Neural crest cell (in vitro differentiated cells): ENCODE measurements around the gene RGS2. TPM values are rescaled to one million over a fixed set of nuclear protein-coding genes. Genes with fewer than 3 reads are reported as not detected.

Experiments
- DNase-seq: peaks from one replicate; pipeline ENCODE4 v3.0.0; 2021; ENCODE audit warnings: low read depth, mixed read lengths, low spot score
- H3K27ac Mint-ChIP-seq: one replicate; pipeline ENCODE4 v1.8.0; 2021; ENCODE audit warnings: mild to moderate bottlenecking, mixed read lengths; ENCODE audit not compliant: unreplicated experiment
- H3K27me3 Mint-ChIP-seq: 2 replicates; pipeline ENCODE4 v1.8.0; 2021; ENCODE audit warnings: low read depth, mild to moderate bottlenecking, mixed read lengths
- H3K36me3 Mint-ChIP-seq: 2 replicates; pipeline ENCODE4 v1.8.0; 2021; ENCODE audit warnings: low read depth, mild to moderate bottlenecking, mixed read lengths
- H3K4me1 Mint-ChIP-seq: 2 replicates; pipeline ENCODE4 v1.8.0; 2021; ENCODE audit warnings: mixed read lengths
- H3K4me3 Mint-ChIP-seq: one replicate; pipeline ENCODE4 v1.8.0; 2021; ENCODE audit warnings: mild to moderate bottlenecking, mixed read lengths
- H3K9me3 Mint-ChIP-seq: 2 replicates; pipeline ENCODE4 v1.8.0; 2021; ENCODE audit warnings: mixed read lengths
- total RNA-seq: library from RNA; stranded (reverse); gene quantifications from 2 replicates; pipeline ENCODE4 v1.2.1, GENCODE V29; 2021
- TF ChIP-seq, protein P1 (sequence below): fragments of 200-600 bp; sonication (generic); conservative IDR thresholded peaks from 2 replicates; pipeline ENCODE4 v1.5.0; 2021; ENCODE audit warnings: antibody characterized with exemption, mild to moderate bottlenecking

The RGS2 gene
- total RNA-seq, 1 donor from 2014 or later, result 12.3 TPM

DNA sequence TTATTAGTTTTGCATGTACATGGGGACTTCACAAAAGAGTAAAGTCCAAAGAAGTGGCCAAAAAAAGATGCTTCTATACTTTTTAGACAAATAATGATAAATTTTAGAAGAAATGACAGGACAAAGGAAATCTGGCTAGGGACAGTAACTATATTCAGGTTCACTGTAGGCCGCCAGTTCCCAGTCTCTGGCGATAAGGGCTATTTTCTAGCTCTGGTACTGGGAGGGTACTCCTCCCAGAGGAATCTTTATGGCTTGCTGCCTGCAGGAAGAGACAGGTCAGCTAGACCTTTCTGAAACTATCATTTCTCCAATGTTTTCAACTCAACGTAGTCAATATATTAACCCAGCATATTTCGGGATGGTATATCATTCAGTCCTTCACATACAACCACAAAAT, 37.5 kb upstream of the RGS2 start:
- Mint-ChIP-seq H3K9me3 (no peaks in the 10 kb centered on the region), H3K4me1 (no peaks in the 10 kb centered on the region), H3K27ac (no peak overlapping the region), H3K4me3 (no peak overlapping the region), H3K27me3 (no peaks in the 10 kb centered on the region), H3K36me3 (no peaks in the 10 kb centered on the region)
- no peak for DNase-seq
- TF ChIP-seq, protein P1, sequence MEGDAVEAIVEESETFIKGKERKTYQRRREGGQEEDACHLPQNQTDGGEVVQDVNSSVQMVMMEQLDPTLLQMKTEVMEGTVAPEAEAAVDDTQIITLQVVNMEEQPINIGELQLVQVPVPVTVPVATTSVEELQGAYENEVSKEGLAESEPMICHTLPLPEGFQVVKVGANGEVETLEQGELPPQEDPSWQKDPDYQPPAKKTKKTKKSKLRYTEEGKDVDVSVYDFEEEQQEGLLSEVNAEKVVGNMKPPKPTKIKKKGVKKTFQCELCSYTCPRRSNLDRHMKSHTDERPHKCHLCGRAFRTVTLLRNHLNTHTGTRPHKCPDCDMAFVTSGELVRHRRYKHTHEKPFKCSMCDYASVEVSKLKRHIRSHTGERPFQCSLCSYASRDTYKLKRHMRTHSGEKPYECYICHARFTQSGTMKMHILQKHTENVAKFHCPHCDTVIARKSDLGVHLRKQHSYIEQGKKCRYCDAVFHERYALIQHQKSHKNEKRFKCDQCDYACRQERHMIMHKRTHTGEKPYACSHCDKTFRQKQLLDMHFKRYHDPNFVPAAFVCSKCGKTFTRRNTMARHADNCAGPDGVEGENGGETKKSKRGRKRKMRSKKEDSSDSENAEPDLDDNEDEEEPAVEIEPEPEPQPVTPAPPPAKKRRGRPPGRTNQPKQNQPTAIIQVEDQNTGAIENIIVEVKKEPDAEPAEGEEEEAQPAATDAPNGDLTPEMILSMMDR, result no peak

DNA sequence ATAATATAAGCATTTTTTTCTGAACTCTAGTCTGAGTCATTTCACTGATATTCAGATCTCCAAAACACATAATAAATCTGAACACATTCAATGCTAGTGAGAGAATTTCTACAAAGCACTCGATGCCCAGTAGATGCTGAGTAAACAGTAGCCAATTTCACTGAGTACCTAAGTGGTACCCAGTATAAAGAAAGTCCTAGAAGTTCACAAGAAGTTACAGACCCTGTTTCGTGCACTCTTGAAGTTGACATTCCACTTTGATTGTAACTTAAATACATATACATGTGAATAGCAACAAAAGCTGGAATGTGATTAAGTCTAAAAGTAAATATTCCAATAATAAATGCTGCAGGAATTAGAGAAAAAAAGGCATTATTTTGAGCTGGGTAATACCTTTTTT, 33.2 kb upstream of the RGS2 start:
- H3K4me3 Mint-ChIP-seq, result no peak overlapping the region
- no peaks in the 10 kb centered on the region for H3K27me3 Mint-ChIP-seq
- no peak for DNase-seq
- no peaks in the 10 kb centered on the region for H3K4me1 Mint-ChIP-seq
- no peak overlapping the region for H3K27ac Mint-ChIP-seq
- H3K9me3 Mint-ChIP-seq, result peaks cover 10% of the 10 kb centered on the region
- no peaks in the 10 kb centered on the region for H3K36me3 Mint-ChIP-seq
- TF ChIP-seq, protein P1, result no peak

DNA sequence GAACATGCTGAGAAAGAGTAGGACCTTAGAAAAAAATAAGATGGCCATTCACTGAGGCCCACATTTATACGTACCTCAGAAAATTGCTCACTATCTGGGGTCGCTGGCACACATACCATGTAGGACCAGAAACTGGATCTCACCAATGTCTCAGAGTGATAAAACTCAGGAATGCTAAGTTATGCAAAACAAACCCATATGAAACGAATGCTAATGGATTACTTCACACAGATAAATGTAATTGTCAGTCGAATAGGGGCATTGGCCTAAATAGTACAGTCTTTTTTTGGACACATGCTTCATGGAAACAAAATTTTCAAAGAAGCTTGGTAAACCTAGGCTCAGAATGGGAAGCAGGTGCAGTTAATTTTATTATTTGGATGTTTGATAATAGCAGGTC, 32.6 kb upstream of the RGS2 start:
- H3K4me1 Mint-ChIP-seq, result no peaks in the 10 kb centered on the region
- H3K4me3 Mint-ChIP-seq, result no peak overlapping the region
- no peak for DNase-seq
- no peak overlapping the region for H3K27ac Mint-ChIP-seq
- peaks cover 13% of the 10 kb centered on the region for H3K9me3 Mint-ChIP-seq
- TF ChIP-seq, protein P1, result no peak
- H3K36me3 Mint-ChIP-seq, result no peaks in the 10 kb centered on the region
- H3K27me3 Mint-ChIP-seq, result no peaks in the 10 kb centered on the region

DNA sequence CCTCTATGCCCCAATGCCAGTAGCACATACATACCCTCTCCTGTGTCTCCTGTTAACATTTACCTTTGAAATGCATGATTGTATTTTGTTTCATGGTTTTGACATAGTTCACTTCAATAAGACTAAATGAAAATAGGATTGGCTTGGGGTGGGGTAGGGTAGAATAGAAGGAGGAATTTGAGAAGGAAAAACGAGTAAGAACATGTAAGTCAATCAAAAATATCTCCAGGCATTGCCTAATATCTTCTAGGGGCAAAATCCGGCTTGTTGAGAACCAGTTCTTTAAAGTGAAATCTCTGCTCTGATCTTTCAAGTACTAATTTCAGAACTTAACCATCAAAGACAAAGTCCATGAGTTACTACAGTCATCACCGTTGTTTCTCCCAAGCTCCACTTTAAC, 31.8 kb upstream of the RGS2 start:
- Mint-ChIP-seq H3K27ac (no peak overlapping the region), H3K36me3 (no peaks in the 10 kb centered on the region), H3K4me1 (no peaks in the 10 kb centered on the region), H3K9me3 (peaks cover 16% of the 10 kb centered on the region), H3K4me3 (no peak overlapping the region), H3K27me3 (no peaks in the 10 kb centered on the region)
- TF ChIP-seq, protein P1, result no peak
- DNase-seq, result no peak

DNA sequence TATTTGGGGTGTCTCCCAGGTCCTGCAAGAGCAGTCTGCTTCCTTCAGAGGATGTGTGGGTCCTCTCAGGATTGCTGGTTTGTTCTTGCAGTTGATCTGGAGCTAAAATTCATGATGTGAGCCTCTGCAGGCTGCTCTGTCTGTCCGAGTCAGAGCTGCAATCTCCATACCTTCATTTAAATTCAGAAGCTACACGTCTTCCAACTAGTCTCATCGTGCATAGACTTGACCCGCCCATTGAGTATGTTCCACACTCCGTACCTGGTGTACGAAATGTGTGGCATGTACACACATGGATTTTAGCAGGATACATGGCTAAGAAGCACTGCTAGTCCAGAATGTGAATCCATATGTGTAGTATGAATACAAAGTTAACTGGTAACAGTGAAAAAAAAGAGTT, 25.0 kb upstream of the RGS2 start:
- H3K36me3 Mint-ChIP-seq, result no peaks in the 10 kb centered on the region
- no peaks in the 10 kb centered on the region for H3K27me3 Mint-ChIP-seq
- DNase-seq, result no peak
- peaks cover 13% of the 10 kb centered on the region for H3K9me3 Mint-ChIP-seq
- H3K4me3 Mint-ChIP-seq, result no peak overlapping the region
- no peak overlapping the region for H3K27ac Mint-ChIP-seq
- TF ChIP-seq, protein P1, result no peak
- no peaks in the 10 kb centered on the region for H3K4me1 Mint-ChIP-seq

DNA sequence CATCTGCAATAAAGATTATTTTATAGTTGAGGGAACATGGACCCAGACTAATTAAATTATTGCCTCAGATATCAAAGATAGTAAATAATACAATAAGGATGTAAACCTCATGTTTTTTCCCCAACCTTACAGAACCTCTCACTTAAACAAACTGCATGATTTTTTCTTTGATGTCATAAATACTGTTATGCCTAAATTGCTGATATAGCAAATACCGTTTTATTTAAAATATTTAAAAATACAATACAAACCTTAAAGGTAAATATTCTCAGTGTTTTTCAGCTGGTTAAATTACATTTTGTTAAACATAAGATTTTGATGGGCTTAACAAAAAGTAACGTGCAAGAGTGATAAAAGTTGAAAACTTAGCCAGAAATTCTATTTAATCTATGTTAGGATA, 24.4 kb upstream of the RGS2 start:
- Mint-ChIP-seq H3K27ac (no peak overlapping the region), H3K27me3 (no peaks in the 10 kb centered on the region), H3K9me3 (peaks cover 10% of the 10 kb centered on the region), H3K4me1 (no peaks in the 10 kb centered on the region), H3K36me3 (no peaks in the 10 kb centered on the region), H3K4me3 (no peak overlapping the region)
- TF ChIP-seq, protein P1, result no peak
- DNase-seq, result no peak
